DMS53 treated with DMSO at 0.1 percent for 48 hours (cell line): ENCODE data around the gene PFN2.
"Not testable (repeated sequence)": the region's sequence is repeated elsewhere in the genome, so short reads cannot be mapped to it uniquely, and the experiment has no call there.

Experiments used
- DNase-seq: peaks from one replicate; lab custom pipeline; 2025; ENCODE audit not compliant: unreplicated experiment; lab: John Stamatoyannopoulos, UW

PFN2 gene

GRCh38 chr3:149970716-149971402 is at the start of gene PFN2:
Gene PFN2, minus strand, starts transcription at chr3:149970895. Its CDS starts 39 bp downstream, at chr3:149970856.
- DNase-seq = peak; percentile 35

- DNase-seq = no peak
Observed at GRCh38 chr3:150015901-150016300, 45.2 kb upstream of the PFN2 start.

GRCh38 chr3:150014782-150015181 is 44.1 kb upstream of the PFN2 start:
- no peak for DNase-seq

GRCh38 chr3:150013801-150014200 is 43.1 kb upstream of the PFN2 start:
- no peak for DNase-seq

GRCh38 chr3:150006794-150007193 is 36.1 kb upstream of the PFN2 start:
- DNase-seq = no peak

GRCh38 chr3:150005243-150006112 is 34.8 kb upstream of the PFN2 start:
- DNase-seq = no peak

GRCh38 chr3:150000641-150001040 is 29.9 kb upstream of the PFN2 start:
- DNase-seq = no peak

GRCh38 chr3:149999421-149999820 is 28.7 kb upstream of the PFN2 start:
- DNase-seq = no peak

GRCh38 chr3:149998946-149999345 is 28.3 kb upstream of the PFN2 start:
- no peak for DNase-seq

GRCh38 chr3:149992416-149993058 is 21.8 kb upstream of the PFN2 start:
- DNase-seq = no peak

GRCh38 chr3:149990423-149990948 is 19.8 kb upstream of the PFN2 start:
- DNase-seq = no peak

- DNase-seq = no peak
Observed at GRCh38 chr3:149989307-149989706, 18.6 kb upstream of the PFN2 start.

- DNase-seq = no peak
Observed at GRCh38 chr3:149983628-149984027, 12.9 kb upstream of the PFN2 start.

- not testable (repeated sequence) for DNase-seq
Observed at GRCh38 chr3:149983053-149983452, 12.4 kb upstream of the PFN2 start.

- DNase-seq = not testable (repeated sequence)
Observed at GRCh38 chr3:149981979-149982378, 11.3 kb upstream of the PFN2 start.

- DNase-seq = no peak
Observed at GRCh38 chr3:149977386-149977785, 6.7 kb upstream of the PFN2 start.

- DNase-seq = no peak
Observed at GRCh38 chr3:149975919-149976318, 5.2 kb upstream of the PFN2 start.

GRCh38 chr3:149971403-149972075 is 844 bp upstream of the PFN2 start:
- DNase-seq = peak; percentile 50

GRCh38 chr3:149969940-149970715 is 567 bp downstream of the PFN2 start:
- peak; percentile 63 for DNase-seq
